Endometrial microvascular endothelial cells (primary cell): Measurements from ENCODE around the gene ATP9A. TPM values are rescaled to one million over a fixed set of nuclear protein-coding genes. Genes with fewer than 3 reads are reported as not detected.
"Not testable (repeated sequence)": the region's sequence is repeated elsewhere in the genome, so short reads cannot be mapped to it uniquely, and the experiment has no call there.

Experiments
- in situ Hi-C: cut with HindIII; loops from 2 replicates; pipeline ENCODE4 v1.10.0; 2017; ENCODE audit warnings: low sequenced_read_pairs, low pct_unique_long_range_greater_than_20kb; ENCODE audit errors: inconsistent ontology term
- total RNA-seq: library from RNA; depleted of rRNA; stranded (reverse); fragments of >200 nt; gene quantifications from one replicate; pipeline ENCODE4 v1.2.3, GENCODE V29; 2015; ENCODE audit errors: inconsistent ontology term

ATP9A gene
- total RNA-seq, 1 donor from 2014 or later: 29.7 TPM

DNA sequence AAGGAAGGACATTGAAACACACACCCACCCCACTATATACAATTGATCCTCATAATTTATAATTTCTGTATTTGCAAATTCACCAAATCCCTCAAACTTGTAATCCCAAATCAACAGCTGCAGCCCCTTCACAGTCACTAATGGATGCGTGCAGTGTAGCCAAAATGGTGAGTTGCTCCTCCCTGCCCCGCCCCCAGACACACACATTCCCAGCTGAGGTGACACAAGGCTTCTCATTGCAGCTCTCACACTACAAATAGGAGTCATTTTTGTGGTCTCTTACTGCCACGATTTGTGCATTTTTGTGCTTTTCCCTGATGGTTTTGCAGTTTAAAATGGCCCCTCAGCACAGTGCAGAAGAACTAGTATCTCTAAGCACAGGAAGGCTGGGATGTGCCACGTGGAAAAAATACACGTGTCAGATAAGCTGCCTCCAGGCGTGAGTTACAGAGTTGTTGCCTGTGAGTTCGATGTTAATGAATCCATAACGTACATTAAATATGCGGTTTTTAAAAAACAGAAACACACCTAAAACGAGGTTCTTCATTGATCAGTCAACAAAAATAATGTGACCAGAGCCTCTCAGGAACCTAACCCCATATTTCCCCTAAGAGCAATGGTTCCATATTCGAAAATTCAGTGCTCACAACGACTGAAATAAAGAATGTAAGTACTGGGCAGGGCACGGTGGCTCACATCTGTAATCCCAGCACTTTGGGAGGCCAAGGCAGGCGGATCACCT, 8.2 kb downstream of the ATP9A start:
- in situ Hi-C loops: no loop called here

DNA sequence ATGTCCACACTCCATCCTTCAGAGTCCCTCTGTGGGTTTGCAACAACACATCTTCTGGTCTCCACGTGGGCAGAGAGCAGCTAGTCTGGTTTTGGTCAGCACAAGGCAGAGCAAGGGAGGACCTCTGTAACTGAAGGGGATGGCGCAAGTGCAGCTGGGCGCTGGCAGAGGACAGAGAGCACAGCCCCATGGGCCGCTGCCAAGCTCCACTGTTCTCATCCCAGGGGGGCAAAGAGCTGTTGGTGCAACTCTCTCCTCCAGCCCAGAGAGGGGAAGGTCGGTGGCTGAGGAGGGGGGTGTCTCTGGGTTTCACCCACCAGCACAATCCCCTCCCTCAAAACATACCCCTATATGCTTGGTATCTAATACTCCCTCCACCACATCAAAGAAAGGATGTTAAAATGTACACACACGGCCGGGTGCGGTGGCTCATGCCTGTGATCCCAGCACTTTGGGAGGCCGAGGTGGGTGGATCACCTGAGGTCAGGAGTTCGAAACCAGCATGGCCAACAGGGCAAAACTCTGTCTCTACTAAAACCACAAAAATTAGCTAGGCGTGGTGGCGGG, 9.1 kb downstream of the ATP9A start:
- in situ Hi-C loops: no loop called here

DNA sequence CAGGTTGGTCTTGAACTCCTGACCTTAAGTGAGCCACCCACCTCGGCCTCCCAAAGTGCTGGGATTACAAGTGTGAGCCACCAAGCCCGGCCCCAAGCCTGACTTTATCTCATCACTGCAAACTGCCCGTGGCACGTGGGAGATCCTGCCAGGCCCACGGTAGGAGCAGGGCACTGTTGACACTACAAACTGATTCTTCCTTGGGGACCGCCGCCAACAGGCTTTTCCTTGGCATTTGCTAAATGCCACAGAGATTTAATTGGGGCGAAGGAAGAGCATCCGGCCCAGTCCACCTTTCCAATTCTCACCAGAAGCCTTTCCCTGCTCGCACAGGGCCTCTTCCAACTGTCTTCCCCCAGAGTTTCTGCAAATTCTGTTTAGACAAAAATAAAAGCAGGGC, 11.0 kb downstream of the ATP9A start:
- in situ Hi-C loops: no loop called here

DNA sequence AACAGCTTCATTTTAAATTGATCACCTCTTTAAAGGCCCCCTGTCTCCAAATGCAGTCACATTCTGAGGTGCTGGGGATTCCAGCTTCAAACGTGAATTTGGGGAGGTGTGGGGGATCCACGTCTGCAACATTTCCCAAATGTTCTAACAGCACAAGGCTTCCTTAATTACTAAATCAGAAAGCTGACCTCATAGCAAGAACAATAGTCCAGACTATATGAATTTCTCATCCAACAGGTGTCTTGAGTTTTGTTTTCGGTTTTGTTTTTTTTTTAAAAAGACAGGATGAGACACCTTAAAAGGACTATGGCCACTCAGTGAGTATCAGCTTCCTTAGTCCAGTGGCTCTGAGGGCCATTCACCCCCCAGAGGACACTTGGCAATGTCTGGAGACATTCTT, 11.5 kb downstream of the ATP9A start:
- in situ Hi-C loops: no loop called here

DNA sequence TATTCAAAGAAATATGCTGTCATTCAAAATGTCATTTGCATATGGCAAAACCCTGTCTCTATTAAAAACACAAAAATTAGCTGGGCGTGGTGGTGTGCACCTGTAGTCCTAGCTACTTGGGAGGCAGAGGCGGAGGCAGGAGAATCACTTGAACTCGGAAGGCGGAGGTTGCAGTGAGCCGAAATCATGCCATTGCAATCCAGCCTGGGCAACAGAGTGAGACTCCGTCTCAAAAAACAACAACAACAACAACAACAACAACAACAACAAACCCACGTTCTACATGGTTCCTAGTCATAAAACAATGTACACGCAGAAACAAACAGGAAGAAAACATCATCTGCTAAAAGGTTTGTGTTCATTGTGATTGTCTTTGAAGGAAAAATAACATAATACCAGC, 15.0 kb downstream of the ATP9A start:
- in situ Hi-C loops: not testable (repeated sequence)

DNA sequence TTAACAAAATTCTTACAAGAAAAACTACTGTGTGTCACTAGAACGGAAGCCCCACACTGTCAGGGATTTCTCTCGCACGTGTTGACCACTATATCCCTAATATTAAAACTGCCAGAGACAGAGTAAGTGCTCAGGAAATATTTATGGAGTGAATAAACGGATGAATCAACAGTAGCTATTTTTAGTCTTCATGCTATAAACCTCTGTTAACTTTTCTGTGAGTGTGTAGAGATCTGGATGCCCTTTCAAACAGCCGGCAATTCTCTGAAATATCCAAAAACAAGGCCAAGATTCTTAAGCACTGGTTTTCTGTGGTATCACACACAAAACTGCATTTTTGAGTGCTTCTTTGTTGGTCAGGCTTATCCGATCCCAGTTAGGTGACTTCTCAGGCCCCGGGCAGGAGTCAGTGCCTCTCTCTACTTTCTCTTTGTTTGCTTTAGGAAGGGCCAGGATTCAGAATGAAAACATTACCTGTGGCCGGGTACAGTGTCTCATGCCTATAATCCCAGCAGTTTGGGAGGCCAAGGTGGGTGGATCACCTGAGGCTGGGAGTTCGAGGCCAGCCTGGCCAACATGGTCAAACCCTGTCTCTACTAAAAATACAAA, 15.7 kb downstream of the ATP9A start:
- in situ Hi-C loops: no loop called here

DNA sequence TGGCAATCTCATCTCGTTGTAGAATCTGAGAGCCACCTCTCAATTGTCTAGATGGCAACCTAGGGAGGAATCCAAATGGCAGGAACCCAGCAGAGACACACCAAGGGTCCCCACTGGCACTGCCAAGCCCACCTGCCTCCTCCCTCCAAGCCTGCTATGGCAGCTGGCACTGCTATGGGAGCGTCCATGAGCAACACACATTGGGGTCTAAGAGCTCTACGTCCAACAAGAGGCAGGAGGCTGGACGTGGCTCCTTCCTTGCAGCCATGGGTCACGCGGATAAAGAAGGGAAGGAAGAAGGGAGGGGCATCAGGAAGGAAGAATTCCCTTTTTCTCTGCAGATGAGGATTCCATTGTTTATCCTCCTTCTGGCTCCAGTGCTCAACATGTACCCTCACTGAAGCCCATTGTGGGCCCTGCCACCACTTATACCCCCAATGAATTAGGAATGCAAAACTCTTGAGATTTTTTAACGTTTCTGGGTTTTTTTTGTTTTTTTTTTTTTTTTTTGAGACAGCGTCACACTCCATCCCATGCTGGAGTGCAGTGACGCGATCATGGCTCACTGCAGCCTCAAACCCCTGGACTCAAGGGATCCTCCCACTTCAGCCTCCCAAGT, 17.3 kb downstream of the ATP9A start:
- in situ Hi-C loops: no loop called here

DNA sequence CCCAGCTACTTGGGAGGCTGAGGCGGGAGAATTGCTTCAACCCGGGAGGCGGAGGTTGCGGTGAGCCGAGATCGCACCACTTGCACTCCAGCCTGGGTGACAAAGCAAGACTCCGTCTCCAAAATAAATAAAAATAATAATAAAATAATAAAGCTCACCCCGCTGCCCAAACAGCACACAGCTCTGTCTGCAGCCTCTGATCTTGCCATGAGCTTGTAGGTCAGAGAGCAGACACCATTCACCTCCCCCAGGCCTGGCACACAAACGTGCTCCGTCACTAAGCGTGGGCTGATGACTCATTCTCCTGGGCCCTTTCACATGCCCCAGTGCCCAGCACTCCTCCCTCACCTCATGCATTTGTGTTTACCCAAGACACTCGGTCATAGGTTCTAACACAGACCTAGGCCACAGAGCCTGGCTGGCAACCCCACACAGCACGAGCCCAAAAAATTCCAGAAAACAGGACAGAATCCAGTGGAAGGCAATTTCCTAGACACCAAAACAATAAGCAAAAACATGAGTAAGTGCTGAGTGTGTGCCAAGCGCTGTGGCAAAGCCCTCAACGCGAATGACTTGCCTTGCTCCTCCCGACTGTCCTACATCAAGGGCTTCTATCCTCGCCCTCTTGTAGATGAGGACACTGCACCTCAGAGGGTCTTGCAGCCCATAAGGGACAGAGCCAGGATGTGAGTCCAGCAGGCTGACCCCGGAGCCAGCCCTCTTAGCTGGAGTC, 18.0 kb downstream of the ATP9A start:
- in situ Hi-C loops: no loop called here

DNA sequence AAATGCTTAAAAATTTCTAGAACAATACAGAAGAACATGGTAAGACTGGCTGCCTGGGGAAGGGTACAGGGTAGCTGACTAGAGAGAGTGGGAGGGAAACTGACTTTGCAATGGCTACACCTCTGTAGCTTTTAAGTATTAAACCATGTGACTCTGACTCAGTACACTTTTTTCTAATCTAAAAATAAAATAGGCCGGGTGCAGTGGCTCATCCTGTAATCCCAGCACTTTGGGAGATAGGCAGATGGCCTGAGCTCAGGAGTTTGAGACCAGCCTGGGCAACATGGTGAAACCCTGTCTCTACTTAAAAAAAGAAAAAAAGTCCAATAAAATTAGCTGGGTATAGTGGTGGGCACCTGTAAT, 18.5 kb downstream of the ATP9A start:
- in situ Hi-C loops: no loop called here

DNA sequence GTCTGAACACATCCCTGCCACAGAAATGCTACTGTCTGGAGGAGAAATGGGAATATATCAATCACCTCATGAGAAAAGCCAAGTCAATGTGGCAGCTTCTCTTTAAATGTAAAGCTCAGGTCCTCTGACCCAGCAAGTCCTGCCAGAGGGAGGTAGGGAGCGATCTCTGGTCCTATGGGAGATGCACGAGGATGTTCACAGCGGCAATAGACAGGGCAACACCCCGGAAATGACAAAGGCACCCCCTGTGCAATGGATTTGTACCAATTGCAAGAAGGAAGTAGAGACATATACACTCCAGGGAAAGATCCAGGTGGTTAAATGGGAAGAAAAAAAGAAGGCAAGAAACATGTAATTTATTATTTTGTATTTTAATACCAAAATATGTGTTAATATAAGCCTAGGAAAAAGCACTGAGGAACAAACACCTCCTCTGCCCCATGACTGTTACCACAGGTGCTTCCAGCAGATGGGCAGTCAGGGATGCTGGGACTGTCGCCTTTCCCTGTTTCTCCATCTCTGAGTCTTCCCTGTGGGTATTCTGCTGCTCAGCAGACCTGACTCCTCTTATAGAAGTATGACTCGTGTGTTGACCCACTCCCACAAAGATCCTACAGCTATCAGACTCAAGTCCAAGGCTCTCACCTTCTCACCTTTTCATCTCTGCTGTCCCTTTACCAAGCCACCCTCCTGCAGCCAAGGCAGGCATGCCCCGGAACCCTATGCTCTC, 20.8 kb downstream of the ATP9A start:
- in situ Hi-C loops: no loop called here

DNA sequence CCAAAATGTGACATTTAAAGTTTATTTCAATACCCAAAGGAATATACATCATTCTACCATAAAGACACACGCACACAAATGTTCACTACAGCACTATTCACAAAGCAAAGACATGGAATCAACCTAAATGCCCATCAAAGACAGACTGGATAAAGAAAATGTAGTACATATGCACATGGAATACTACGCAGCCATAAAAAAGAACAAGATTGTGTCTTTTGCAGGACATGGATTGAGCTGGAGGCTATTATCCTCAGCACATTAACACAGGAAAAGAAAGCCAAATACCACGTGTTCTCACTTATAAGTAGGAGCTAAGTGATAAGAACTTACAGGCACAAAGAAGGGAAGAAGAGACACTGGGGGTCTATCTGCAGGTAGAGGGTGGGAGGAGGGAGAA, 22.4 kb downstream of the ATP9A start:
- in situ Hi-C loops: no loop called here

DNA sequence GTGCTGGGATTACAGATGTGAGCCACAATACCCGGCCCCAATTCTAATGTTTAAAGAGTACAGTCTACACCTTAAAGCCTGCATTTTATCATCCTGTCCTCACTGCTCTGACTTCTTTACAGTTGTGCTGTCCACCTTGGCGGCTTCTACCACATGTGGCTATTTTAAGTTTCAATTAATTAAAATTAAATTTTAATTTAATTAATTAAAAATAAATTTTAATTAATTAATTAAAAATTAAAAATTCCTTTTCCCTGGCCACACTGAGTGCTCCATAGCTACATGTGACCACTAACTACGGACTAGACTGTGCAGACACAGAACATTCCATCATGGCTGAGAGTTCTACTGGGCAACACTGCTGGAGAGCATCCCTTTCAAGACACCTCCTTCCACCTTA, 27.4 kb downstream of the ATP9A start:
- in situ Hi-C loops: no loop called here

DNA sequence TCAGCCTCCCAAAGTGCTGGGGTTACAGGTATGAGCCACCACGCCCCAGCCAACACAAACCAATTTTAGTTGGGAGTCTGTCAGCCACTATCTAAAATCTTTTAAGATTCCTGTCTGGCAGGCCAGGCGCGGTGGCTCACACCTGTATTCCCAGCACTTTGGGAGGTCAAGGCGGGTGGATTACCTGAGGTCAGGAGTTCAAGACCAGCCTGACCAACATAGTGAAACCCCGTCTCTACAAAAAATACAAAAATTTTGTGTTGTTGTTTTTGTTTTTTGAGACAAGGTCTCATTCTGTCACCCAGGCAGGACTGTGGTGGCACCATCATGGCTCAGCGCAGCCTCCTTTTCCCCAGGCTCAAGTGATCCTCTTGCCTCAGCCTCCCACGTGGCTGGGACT, 27.9 kb downstream of the ATP9A start:
- in situ Hi-C loops: not testable (repeated sequence)

DNA sequence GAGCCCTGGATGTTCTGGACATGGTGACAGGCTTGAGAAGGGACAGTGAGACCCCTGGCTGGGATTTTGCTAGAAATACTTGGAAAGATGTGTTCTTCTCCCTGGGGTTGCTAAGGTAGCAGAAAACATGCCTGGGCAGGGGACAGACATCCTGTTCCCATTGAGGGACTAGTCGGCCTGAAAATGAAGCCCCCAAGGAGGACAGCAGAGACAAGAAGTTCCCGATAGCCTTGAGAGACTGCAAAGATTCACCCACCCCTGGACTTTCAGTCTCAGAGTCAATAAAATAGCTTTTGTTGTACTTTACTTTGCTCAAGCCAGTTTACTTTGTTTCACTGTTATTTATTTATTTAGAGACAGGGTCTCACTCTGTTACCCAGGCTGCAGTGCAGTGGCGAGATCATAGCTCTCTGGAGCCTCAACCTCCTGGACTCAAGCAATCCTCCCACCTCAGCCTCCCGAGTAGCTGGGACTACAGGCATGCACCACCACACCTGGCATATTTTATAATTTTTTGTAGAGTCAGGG, 28.4 kb downstream of the ATP9A start:
- in situ Hi-C loops: no loop called here

DNA sequence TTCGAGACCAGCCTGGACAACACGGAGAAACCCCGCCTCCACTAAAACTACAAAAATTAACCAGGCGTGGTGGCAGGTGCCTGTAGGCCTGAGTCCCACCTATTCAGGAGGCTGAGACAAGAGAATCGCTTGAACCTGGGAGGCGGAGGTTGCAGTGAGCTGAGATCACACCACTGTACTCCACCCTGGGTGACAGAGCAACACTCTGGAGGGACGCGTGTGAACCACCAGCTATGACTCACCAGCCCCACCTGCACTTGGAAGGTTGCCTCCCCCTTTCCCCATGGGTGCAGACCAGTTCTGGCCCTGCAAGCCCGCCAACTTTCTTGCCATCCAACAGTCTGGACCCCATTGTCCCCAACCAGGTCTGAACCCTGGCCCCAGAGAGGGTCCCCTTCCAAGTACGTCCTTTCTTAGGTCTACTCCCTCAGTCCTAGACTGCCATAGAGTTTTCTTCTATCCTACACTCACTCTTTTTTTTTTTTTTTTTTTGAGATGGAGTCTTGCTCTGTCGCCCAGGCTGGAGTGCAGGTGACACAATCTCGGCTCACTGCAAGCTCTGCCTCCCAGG, 29.2 kb downstream of the ATP9A start:
- in situ Hi-C loops: no loop called here

DNA sequence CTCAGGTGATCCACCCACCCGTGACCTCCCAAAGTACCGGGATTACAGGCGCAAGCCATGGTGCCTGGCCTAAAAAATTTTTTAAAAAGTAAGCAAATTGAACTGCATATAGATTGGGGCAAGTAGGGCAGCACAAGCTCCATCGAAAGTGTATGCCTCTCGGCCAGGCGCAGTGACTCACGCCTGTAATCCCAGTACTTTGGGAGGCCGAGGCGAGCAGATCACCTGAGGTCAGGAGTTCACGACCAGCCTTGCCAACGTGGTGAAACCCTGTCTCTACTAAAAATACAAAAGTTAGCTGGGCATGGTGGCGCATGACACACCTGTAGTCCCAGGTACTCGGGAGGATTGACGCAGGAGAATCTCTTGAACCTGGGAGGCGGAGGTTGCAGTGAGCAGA, 29.9 kb downstream of the ATP9A start:
- in situ Hi-C loops: not testable (repeated sequence)

DNA sequence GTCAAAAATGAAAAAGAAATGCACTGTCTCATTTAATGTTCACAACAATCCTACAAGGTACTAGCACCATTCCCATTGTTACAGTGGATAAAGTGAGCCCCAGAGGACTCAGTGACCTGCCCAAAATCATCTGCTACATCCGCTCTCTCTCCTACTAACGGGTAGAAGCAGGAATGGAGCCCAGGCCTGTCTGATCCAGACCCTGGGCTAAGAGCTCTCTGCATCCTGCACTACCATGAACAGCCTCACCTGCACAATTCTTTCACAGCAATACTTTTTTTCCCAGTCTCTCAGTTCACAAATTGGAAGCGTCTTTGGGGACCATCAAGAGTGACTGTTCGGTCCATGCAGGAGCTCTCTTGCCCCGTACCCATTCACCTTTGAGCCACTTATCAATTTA, 31.2 kb downstream of the ATP9A start:
- in situ Hi-C loops: no loop called here
